ENCODE data around the gene EYA3.

Gene EYA3

DNA sequence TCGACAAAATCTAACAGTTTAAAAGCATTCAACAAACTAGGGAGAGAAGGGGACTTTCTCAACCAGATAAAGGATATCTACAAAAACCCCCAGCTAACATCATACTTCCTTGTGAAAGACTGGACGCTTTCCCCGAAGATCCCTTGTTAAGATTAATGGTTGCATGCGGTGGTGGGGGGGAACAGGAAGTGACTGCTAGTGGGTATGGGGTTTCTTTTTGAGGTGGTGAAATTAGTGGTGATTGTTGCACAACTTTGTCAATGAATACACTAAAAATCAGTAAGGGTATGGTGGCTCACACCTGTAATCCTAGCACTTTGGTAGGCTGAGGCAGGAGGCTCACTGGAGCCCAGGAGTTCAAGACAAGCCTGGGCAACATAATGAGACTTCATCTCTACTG lies 26.9 kb upstream of the EYA3 start:
- H3K9me3 ChIP-seq (ENCODE audit: insufficient read depth, low read depth, low read length), result no peaks in the 10 kb centered on the region
- no peak overlapping the region for H4K8ac ChIP-seq (ENCODE audit: low read depth, low read length)
- no peaks in the 10 kb centered on the region for H3K36me3 ChIP-seq (ENCODE audit: control insufficient read depth in 1 of 2, insufficient read depth in 2 of 2, low read length in 2 of 2)
- H3K9ac ChIP-seq (ENCODE audit: low read length), result no peak overlapping the region
- no peak overlapping the region for H2BK5ac ChIP-seq (ENCODE audit: low read depth, low read length, poor library complexity)
- H2AK5ac ChIP-seq (ENCODE audit: low read length), result no peak overlapping the region
- H3K23ac ChIP-seq (ENCODE audit: low read length), result no peak overlapping the region
- H3K79me1 ChIP-seq (ENCODE audit: low read length), result no peaks in the 10 kb centered on the region
- no CpG with 5 or more reads among the region's 4 CpGs for WGBS (ENCODE audit: extremely low coverage, insufficient coverage, insufficient read length)
- H3K4me2 ChIP-seq (ENCODE audit: low read length), result no peak overlapping the region
- no peak overlapping the region for H3K4ac ChIP-seq (ENCODE audit: low read depth, low read length)
- H3K4me3 ChIP-seq (ENCODE audit: low read depth, low read length), result no peak overlapping the region
- DNase-seq, result peak in 1 of 2 donors; percentile 36
- H3K27me3 ChIP-seq (ENCODE audit: insufficient read depth, low read length), result no peaks in the 10 kb centered on the region
- no peak overlapping the region for H4K91ac ChIP-seq (ENCODE audit: low read depth, low read length)
- no peak overlapping the region for H3K18ac ChIP-seq (ENCODE audit: low read length)
- H3K14ac ChIP-seq (ENCODE audit: low read length), result no peak overlapping the region
- H3K79me2 ChIP-seq (ENCODE audit: control insufficient read depth, insufficient read depth, low read length, poor library complexity), result no peaks in the 10 kb centered on the region
- no peaks in the 10 kb centered on the region for H3K4me1 ChIP-seq (ENCODE audit: control insufficient read depth in 1 of 2, insufficient read depth in 2 of 2, low read length in 2 of 2)
- H4K12ac ChIP-seq (ENCODE audit: low read depth, low read length), result no peak overlapping the region
- H3K27ac ChIP-seq (ENCODE audit: low read depth, low read length), result no peak overlapping the region
- H2BK120ac ChIP-seq (ENCODE audit: insufficient read depth, low read length, poor library complexity), result no peak overlapping the region
- no peak overlapping the region for H2AFZ ChIP-seq (ENCODE audit: insufficient read depth, low read length, poor library complexity)
- no peak overlapping the region for H2BK12ac ChIP-seq (ENCODE audit: low read length)

DNA sequence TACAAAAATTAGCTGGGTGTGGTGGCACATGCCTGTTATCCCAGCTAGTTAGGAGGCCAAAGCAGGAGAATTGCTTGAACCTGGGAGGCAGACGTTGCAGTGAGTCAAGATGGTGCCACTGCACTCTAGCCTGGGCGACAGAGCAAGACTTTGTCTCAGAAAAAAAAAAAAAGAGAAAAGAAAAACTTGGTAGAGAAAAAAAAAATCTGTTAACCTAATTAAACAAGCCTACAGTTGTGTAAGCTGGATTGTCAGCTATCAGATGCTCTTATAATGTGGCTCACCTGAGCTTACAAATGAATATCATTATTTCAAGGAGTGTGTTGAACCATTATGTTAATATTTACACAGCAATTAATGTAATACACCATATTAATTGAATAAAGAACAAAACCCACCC lies 26.4 kb upstream of the EYA3 start:
- Histone ChIP-seq H3K79me1 (ENCODE audit: low read length) (no peaks in the 10 kb centered on the region), H3K23ac (ENCODE audit: low read length) (no peak overlapping the region), H4K8ac (ENCODE audit: low read depth, low read length) (no peak overlapping the region), H4K91ac (ENCODE audit: low read depth, low read length) (no peak overlapping the region), H2AK5ac (ENCODE audit: low read length) (no peak overlapping the region), H3K4ac (ENCODE audit: low read depth, low read length) (no peak overlapping the region), H3K36me3 (ENCODE audit: control insufficient read depth in 1 of 2, insufficient read depth in 2 of 2, low read length in 2 of 2) (no peaks in the 10 kb centered on the region), H4K12ac (ENCODE audit: low read depth, low read length) (no peak overlapping the region), H3K79me2 (ENCODE audit: control insufficient read depth, insufficient read depth, low read length, poor library complexity) (no peaks in the 10 kb centered on the region), H3K4me2 (ENCODE audit: low read length) (no peak overlapping the region), H3K18ac (ENCODE audit: low read length) (no peak overlapping the region), H2BK120ac (ENCODE audit: insufficient read depth, low read length, poor library complexity) (no peak overlapping the region), H2BK5ac (ENCODE audit: low read depth, low read length, poor library complexity) (no peak overlapping the region), H3K4me1 (ENCODE audit: control insufficient read depth in 1 of 2, insufficient read depth in 2 of 2, low read length in 2 of 2) (no peaks in the 10 kb centered on the region), H2BK12ac (ENCODE audit: low read length) (no peak overlapping the region), H3K27ac (ENCODE audit: low read depth, low read length) (no peak overlapping the region), H3K14ac (ENCODE audit: low read length) (no peak overlapping the region), H3K9me3 (ENCODE audit: insufficient read depth, low read depth, low read length) (no peaks in the 10 kb centered on the region), H3K9ac (ENCODE audit: low read length) (no peak overlapping the region), H3K4me3 (ENCODE audit: low read depth, low read length) (no peak overlapping the region), H2AFZ (ENCODE audit: insufficient read depth, low read length, poor library complexity) (no peak overlapping the region), H3K27me3 (ENCODE audit: insufficient read depth, low read length) (no peaks in the 10 kb centered on the region)
- WGBS (ENCODE audit: extremely low coverage, insufficient coverage, insufficient read length), result no CpG with 5 or more reads among the region's 2 CpGs
- DNase-seq, result no peak

DNA sequence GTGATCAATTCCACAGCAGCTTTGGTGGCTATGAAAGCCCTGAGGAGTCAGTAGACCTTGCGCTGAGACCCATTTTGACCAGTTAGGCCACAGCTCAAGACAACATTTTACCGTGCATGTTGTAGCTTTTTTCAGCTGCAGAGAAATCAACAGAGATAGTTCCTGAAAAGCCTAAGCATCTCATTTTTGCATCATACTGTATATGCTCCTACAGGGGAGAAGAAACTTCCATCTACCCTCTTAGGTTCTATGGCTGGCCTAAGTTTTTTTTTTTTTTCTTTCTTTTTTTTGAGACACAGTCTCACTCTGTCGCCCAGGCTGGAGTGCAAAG lies 24.8 kb upstream of the EYA3 start:
- Histone ChIP-seq H4K91ac (ENCODE audit: low read depth, low read length) (no peak overlapping the region), H2AK5ac (ENCODE audit: low read length) (no peak overlapping the region), H4K12ac (ENCODE audit: low read depth, low read length) (no peak overlapping the region), H3K9me3 (ENCODE audit: insufficient read depth, low read depth, low read length) (no peaks in the 10 kb centered on the region), H2BK12ac (ENCODE audit: low read length) (no peak overlapping the region), H2AFZ (ENCODE audit: insufficient read depth, low read length, poor library complexity) (no peak overlapping the region), H3K36me3 (ENCODE audit: control insufficient read depth in 1 of 2, insufficient read depth in 2 of 2, low read length in 2 of 2) (no peaks in the 10 kb centered on the region), H3K18ac (ENCODE audit: low read length) (no peak overlapping the region), H3K27me3 (ENCODE audit: insufficient read depth, low read length) (no peaks in the 10 kb centered on the region), H3K79me1 (ENCODE audit: low read length) (no peaks in the 10 kb centered on the region), H3K4ac (ENCODE audit: low read depth, low read length) (no peak overlapping the region), H3K14ac (ENCODE audit: low read length) (no peak overlapping the region), H2BK120ac (ENCODE audit: insufficient read depth, low read length, poor library complexity) (no peak overlapping the region), H3K4me2 (ENCODE audit: low read length) (no peak overlapping the region), H4K8ac (ENCODE audit: low read depth, low read length) (no peak overlapping the region), H3K23ac (ENCODE audit: low read length) (no peak overlapping the region), H2BK5ac (ENCODE audit: low read depth, low read length, poor library complexity) (no peak overlapping the region), H3K4me1 (ENCODE audit: control insufficient read depth in 1 of 2, insufficient read depth in 2 of 2, low read length in 2 of 2) (no peaks in the 10 kb centered on the region), H3K9ac (ENCODE audit: low read length) (no peak overlapping the region), H3K27ac (ENCODE audit: low read depth, low read length) (no peak overlapping the region), H3K4me3 (ENCODE audit: low read depth, low read length) (no peak overlapping the region), H3K79me2 (ENCODE audit: control insufficient read depth, insufficient read depth, low read length, poor library complexity) (no peaks in the 10 kb centered on the region)
- no peak for DNase-seq
- no CpG with 5 or more reads among the region's 3 CpGs for WGBS (ENCODE audit: extremely low coverage, insufficient coverage, insufficient read length)

DNA sequence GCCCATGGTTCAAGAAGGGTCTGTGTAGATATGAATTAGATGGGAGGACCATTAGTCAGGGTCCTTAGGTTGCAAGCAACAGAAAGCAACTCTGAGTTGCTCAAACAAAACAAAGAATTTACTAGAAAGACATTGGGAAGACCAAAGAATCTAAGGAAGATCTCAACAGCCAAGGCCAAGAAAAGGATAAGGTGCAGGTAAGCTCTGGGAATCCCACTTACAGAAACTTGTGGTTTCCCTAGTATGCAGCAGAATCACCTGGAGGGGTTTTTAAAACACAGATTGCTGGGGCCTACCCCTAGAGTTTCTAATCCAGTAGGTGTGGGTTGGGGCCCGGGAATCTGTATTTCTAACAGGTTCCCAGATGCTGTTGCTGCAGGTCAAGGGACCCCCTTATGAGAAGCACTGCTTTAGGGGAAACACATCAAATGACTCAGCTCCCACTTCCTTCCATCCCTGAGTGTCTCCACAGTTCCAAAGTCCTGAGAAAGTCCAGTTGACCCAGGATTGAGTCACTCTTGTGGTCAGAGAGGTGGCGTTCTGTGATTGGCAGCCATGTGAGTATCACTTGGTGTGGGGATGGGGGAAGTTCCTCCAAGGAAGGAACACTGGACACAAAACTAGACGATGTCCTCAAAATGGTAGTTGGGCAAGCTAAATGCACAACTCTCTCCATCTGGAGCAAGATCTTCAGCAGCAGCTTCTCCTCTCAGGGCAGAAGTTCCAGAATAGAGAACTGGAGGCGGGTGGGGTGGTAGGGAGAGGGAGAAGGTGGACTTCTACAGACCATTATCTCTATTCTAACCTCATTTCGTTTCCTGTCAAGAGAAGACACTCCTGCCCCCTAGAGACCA lies 24.2 kb upstream of the EYA3 start:
- H4K8ac ChIP-seq (ENCODE audit: low read depth, low read length), result no peak overlapping the region
- no peaks in the 10 kb centered on the region for H3K4me1 ChIP-seq (ENCODE audit: control insufficient read depth in 1 of 2, insufficient read depth in 2 of 2, low read length in 2 of 2)
- H2AK5ac ChIP-seq (ENCODE audit: low read length), result no peak overlapping the region
- H3K4me3 ChIP-seq (ENCODE audit: low read depth, low read length), result peak overlapping the region; percentile 27
- H2BK12ac ChIP-seq (ENCODE audit: low read length), result no peak overlapping the region
- H3K23ac ChIP-seq (ENCODE audit: low read length), result no peak overlapping the region
- no peak overlapping the region for H3K4ac ChIP-seq (ENCODE audit: low read depth, low read length)
- H3K9me3 ChIP-seq (ENCODE audit: insufficient read depth, low read depth, low read length), result no peaks in the 10 kb centered on the region
- H2BK5ac ChIP-seq (ENCODE audit: low read depth, low read length, poor library complexity), result no peak overlapping the region
- no peaks in the 10 kb centered on the region for H3K36me3 ChIP-seq (ENCODE audit: control insufficient read depth in 1 of 2, insufficient read depth in 2 of 2, low read length in 2 of 2)
- H3K79me1 ChIP-seq (ENCODE audit: low read length), result no peaks in the 10 kb centered on the region
- H4K91ac ChIP-seq (ENCODE audit: low read depth, low read length), result no peak overlapping the region
- H3K4me2 ChIP-seq (ENCODE audit: low read length), result no peak overlapping the region
- no peaks in the 10 kb centered on the region for H3K27me3 ChIP-seq (ENCODE audit: insufficient read depth, low read length)
- no CpG with 5 or more reads among the region's 5 CpGs for WGBS (ENCODE audit: extremely low coverage, insufficient coverage, insufficient read length)
- H4K12ac ChIP-seq (ENCODE audit: low read depth, low read length), result no peak overlapping the region
- no peak overlapping the region for H3K18ac ChIP-seq (ENCODE audit: low read length)
- no peak overlapping the region for H3K9ac ChIP-seq (ENCODE audit: low read length)
- DNase-seq, result peak; percentile 40 to 58
- no peaks in the 10 kb centered on the region for H3K79me2 ChIP-seq (ENCODE audit: control insufficient read depth, insufficient read depth, low read length, poor library complexity)
- H3K27ac ChIP-seq (ENCODE audit: low read depth, low read length), result no peak overlapping the region
- H3K14ac ChIP-seq (ENCODE audit: low read length), result no peak overlapping the region
- H2AFZ ChIP-seq (ENCODE audit: insufficient read depth, low read length, poor library complexity), result no peak overlapping the region
- H2BK120ac ChIP-seq (ENCODE audit: insufficient read depth, low read length, poor library complexity), result no peak overlapping the region

Data from trophoblast cell (in vitro differentiated cells and primary cell).